Retinal pigment epithelial cell (primary cell): Measurements from ENCODE around the gene ANKRD33.

ENCODE experiments used
- DNase-seq: peaks from one replicate; pipeline ENCODE4 v3.0.0-alpha.2; 2010; ENCODE audit warnings: low read depth
- H3K4me3 ChIP-seq: 2 replicates; pipeline ENCODE4 v1.5.1; 2011; ENCODE audit warnings: mild to moderate bottlenecking, low read length, control low read depth, moderate library complexity
- TF ChIP-seq, protein P1 (sequence below): conservative IDR thresholded peaks from 2 replicates; pipeline ENCODE4 v1.5.1; 2011; ENCODE audit warnings: low read depth, low read length, control low read depth, inconsistent platforms

The ANKRD33 gene, protein sequence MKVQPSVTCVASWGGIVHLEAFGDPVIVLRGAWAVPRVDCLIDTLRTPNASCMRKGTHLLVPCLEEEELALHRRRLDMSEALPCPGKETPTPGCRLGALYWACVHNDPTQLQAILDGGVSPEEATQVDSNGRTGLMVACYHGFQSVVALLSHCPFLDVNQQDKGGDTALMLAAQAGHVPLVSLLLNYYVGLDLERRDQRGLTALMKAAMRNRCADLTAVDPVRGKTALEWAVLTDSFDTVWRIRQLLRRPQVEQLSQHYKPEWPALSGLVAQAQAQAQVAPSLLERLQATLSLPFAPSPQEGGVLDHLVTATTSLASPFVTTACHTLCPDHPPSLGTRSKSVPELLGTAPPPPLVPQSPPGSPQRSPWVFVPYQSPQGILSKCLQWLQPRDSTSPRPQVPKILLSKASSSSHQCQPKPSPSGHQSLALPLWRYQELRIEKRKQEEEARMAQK

DNA sequence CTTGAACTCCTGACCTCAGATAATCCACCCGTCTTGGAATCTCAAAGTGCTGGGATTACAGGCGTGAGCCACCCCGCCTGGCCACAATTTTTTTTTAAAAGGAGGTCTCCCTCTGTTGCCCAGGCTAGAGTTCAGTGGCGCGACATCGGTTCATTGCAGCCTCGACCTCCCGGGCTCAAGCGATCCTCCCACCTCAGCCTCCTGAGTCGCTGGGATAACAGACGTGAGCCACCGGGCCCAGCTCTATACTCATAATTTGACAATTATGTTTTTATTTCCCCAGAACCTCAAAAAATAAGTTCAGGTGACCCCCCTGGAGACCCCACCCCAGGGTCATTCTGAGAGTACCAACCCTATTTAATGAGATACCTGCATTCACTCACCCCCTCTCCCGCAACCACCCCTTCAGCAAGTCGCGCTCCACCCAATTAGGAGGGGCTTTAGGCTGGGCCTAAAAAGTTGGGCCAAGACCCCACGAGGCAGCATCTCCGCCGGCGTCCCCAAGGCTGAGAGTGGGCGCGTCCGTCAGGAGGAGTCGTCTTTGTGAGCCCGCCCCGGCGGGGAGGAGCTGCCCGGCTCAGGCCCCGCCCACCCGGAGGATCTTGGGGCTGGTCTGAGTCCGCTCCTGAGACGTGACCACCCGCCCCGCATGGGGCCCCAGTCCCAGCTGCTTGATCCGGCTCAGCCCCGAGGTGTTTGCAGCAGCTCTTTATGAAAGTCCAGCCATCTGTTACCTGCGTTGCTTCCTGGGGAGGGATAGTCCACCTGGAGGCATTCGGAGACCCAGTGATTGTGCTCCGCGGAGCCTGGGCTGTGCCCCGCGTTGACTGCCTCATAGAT is at the start of gene ANKRD33:
Gene ANKRD33 (plus strand): TSS at position 628 of the 840 bp plus-strand sequence. CDS start 84 bp downstream, at position 712.
- H3K4me3 ChIP-seq = no peak within 1 kb of the TSS
- TF ChIP-seq, protein P1, sequence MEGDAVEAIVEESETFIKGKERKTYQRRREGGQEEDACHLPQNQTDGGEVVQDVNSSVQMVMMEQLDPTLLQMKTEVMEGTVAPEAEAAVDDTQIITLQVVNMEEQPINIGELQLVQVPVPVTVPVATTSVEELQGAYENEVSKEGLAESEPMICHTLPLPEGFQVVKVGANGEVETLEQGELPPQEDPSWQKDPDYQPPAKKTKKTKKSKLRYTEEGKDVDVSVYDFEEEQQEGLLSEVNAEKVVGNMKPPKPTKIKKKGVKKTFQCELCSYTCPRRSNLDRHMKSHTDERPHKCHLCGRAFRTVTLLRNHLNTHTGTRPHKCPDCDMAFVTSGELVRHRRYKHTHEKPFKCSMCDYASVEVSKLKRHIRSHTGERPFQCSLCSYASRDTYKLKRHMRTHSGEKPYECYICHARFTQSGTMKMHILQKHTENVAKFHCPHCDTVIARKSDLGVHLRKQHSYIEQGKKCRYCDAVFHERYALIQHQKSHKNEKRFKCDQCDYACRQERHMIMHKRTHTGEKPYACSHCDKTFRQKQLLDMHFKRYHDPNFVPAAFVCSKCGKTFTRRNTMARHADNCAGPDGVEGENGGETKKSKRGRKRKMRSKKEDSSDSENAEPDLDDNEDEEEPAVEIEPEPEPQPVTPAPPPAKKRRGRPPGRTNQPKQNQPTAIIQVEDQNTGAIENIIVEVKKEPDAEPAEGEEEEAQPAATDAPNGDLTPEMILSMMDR = no peak
- DNase-seq = no peak

DNA sequence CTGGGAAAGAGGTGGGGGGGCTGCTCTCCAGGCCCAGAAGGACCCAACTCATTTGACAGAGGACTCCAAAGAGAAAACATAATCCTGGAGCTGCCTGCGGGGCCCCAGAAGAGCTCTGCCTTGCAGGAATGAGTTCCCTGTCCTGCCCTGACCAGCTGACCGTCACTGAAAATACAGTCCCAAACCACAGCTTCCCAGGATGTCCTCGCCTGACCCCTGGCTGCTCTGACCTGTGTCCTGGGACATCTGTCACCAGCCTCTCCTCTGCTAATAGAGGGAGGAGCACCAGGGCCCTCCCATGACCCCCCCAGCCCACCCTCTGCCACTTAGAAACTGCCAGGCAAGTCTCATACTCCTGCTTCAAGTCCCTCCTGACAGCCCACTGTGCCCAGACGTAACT is 49.1 kb upstream of the ANKRD33 start:
- DNase-seq = no peak
- TF ChIP-seq, protein P1 = no peak

DNA sequence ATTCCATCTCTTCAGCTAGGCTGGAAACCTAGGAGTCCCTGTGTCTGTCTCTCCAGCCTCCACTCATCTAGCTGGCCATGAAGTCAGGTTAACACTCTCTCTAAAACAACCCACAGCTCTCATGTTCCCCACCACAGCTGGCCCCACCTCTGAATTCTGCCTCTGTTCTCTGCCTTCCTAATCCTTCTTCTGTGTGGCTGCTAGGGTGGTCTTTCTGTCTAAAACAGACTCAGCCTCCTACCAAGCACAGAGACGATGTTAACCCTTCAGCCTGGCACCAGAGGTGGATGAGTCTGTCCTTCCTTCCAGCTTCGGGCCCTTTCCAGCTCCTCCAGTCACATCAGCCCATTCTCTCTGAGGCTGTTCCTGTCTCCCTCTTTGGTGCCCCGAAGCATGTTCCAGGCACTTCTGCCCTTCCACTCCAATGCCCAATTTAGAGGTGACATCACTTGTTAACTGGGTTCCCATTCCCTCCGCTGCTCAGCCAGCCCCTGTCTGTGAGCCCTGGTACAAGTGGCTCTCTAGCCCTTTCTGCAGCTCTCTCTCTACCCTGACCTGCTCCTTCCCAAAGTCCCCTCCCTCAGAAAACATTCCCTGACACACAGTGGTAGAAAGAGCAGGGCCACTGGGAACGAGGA is 48.5 kb upstream of the ANKRD33 start:
- TF ChIP-seq, protein P1 = no peak
- no peak overlapping the region for H3K4me3 ChIP-seq
- no peak for DNase-seq

More for the DNA sequence above, 49.1 kb upstream of the ANKRD33 start:
- H3K4me3 ChIP-seq = no peak overlapping the region

DNA sequence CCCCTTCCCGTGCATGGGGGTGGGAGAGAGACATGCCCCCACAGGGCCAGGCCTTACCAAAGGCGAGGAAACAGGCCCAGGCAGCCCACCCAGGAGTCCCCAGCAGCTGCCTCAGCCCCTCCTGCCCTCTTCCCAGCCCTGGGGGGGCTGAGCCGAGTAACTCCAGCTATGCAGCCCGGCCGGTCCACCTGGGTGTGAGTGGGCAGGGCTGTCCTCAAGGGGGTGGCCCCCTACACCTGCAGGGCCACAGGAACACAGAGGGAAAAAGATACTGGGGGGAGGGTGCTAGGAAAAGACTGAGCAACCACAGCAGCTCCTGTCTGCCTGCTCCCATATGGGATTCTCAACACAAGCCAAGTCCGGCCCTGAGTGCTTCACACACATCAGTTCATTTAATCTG is 46.9 kb upstream of the ANKRD33 start:
- no peak overlapping the region for H3K4me3 ChIP-seq
- TF ChIP-seq, protein P1 = no peak
- no peak for DNase-seq

DNA sequence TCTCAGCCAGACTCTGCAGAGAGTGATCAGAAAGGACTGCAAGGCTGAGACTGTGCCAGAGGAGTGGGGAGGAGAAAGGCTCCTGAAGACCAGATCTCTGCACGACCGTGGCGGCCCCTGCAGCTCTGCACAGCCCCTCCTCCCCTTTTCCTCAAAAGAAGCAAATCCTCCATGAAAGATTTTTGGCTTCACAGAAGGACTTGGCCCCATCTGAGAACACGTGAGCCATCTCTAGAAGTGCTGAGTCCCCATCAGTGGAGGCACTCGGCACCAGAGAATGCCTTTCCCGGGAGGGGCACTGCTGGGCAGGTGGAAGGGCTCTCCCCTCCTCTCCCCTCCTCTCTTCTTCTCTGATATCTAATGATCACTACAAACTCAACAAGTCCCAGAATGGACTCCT is 46.2 kb upstream of the ANKRD33 start:
- DNase-seq = no peak
- TF ChIP-seq, protein P1 = no peak
- H3K4me3 ChIP-seq = no peak overlapping the region

DNA sequence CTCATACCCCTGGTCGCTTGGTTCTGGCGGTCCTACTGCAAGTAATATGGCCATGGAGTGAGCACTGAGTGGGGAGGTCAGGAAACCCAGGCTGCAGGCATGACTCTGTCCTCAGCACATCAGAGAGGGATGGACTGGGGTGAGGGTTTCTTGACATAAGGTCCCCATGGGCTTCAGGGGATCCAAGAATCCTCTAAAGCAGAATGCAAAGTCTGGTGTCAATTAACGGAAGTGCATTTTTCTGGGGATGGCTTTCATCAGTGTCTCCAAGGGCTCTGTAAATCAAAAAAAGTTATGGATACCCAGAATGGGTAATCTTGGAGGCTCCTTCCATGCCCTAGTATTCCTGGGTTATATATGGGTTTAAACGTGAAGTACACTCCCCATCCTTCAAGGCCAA is 43.0 kb upstream of the ANKRD33 start:
- no peak for DNase-seq
- TF ChIP-seq, protein P1 = no peak
- H3K4me3 ChIP-seq = no peak overlapping the region
